ENCODE results near the gene RABGGTB.

Gene RABGGTB

GRCh38 chr1:75838079-75838478 lies 52.0 kb downstream of the RABGGTB start:
- H3K79me2 ChIP-seq (ENCODE audit: control insufficient read depth, low read length): no peaks in the 10 kb centered on the region
- H3F3A ChIP-seq (ENCODE audit: control insufficient read depth, insufficient read depth): no peaks in the 10 kb centered on the region
- H3K9me3 ChIP-seq (ENCODE audit: control insufficient read depth, insufficient read depth, low read length): no peaks in the 10 kb centered on the region
- no peaks in the 10 kb centered on the region for H3K4me1 ChIP-seq (ENCODE audit: control insufficient read depth, low read length)
- H3K27me3 ChIP-seq (ENCODE audit: control insufficient read depth, low read length): 0 out of 2 replicates have a peak, but pooled peaks cover 2% of the 10 kb centered on the region
- H3K4me3 ChIP-seq (ENCODE audit: low read length): no peak overlapping the region
- H3K27ac ChIP-seq (ENCODE audit: low read depth, low read length): no peak overlapping the region
- no peak overlapping the region for H3K4me2 ChIP-seq (ENCODE audit: low read length)
- H3K36me3 ChIP-seq (ENCODE audit: control insufficient read depth, low read length): no peaks in the 10 kb centered on the region
- H3K9me2 ChIP-seq (replicated peaks; ENCODE audit: control insufficient read depth, low read length): no peaks in the 10 kb centered on the region
- no peaks in the 10 kb centered on the region for H4K20me1 ChIP-seq (ENCODE audit: control insufficient read depth, insufficient read depth, low read depth, low read length)
- TF ChIP-seq EZH2phosphoT487 (IDR thresholded peaks at IDR 0.05; ENCODE audit: borderline replicate concordance, low read length): no peak
- no peak for TF ChIP-seq CTCF (IDR thresholded peaks at IDR 0.05; ENCODE audit: low read depth, low read length, poor library complexity, severe bottlenecking)

- no peaks in the 10 kb centered on the region for H3K27me3 ChIP-seq (ENCODE audit: control insufficient read depth, low read length)
- H3K9me3 ChIP-seq (ENCODE audit: control insufficient read depth, insufficient read depth, low read length): no peaks in the 10 kb centered on the region
- TF ChIP-seq EZH2phosphoT487 (IDR thresholded peaks at IDR 0.05; ENCODE audit: borderline replicate concordance, low read length) (no peak), CTCF (IDR thresholded peaks at IDR 0.05; ENCODE audit: low read depth, low read length, poor library complexity, severe bottlenecking) (no peak)
- no peaks in the 10 kb centered on the region for H3K36me3 ChIP-seq (ENCODE audit: control insufficient read depth, low read length)
- H3K79me2 ChIP-seq (ENCODE audit: control insufficient read depth, low read length): no peaks in the 10 kb centered on the region
- no peaks in the 10 kb centered on the region for H3K4me1 ChIP-seq (ENCODE audit: control insufficient read depth, low read length)
- no peaks in the 10 kb centered on the region for H3K9me2 ChIP-seq (replicated peaks; ENCODE audit: control insufficient read depth, low read length)
- H3F3A ChIP-seq (ENCODE audit: control insufficient read depth, insufficient read depth): no peaks in the 10 kb centered on the region
- H3K4me2 ChIP-seq (ENCODE audit: low read length): no peak overlapping the region
- H3K4me3 ChIP-seq (ENCODE audit: low read length): no peak overlapping the region
- H4K20me1 ChIP-seq (ENCODE audit: control insufficient read depth, insufficient read depth, low read depth, low read length): no peaks in the 10 kb centered on the region
- no peak overlapping the region for H3K27ac ChIP-seq (ENCODE audit: low read depth, low read length)
Measured at GRCh38 chr1:75841421-75841820, 55.4 kb downstream of the RABGGTB start.
